ENCODE data around the gene DDX28. TPM values are rescaled to one million over a fixed set of nuclear protein-coding genes. Genes with fewer than 3 reads are reported as not detected.

The DDX28 gene, protein sequence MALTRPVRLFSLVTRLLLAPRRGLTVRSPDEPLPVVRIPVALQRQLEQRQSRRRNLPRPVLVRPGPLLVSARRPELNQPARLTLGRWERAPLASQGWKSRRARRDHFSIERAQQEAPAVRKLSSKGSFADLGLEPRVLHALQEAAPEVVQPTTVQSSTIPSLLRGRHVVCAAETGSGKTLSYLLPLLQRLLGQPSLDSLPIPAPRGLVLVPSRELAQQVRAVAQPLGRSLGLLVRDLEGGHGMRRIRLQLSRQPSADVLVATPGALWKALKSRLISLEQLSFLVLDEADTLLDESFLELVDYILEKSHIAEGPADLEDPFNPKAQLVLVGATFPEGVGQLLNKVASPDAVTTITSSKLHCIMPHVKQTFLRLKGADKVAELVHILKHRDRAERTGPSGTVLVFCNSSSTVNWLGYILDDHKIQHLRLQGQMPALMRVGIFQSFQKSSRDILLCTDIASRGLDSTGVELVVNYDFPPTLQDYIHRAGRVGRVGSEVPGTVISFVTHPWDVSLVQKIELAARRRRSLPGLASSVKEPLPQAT
- 7.5 and 8.8 TPM in 2 replicates for total RNA-seq
- long read RNA-seq, transcript DDX28-201 (1 exons, 2,169 nt), result major isoform, 31 of 31 reads
- long read RNA-seq, partial matches to known transcripts, result 0 of 31 reads
- long read RNA-seq, other reads (novel, unspliced or antisense), result 0 of 31 reads

GRCh38 chr16:68022728-68023537 is at the start of gene DDX28, which contains the start of gene DUS2:
DDX28 (minus strand) TSS chr16:68023232; CDS start chr16:68023202, 30 bp downstream.
DUS2 (plus strand) TSS chr16:68023284; CDS start chr16:68038024, 14,740 bp downstream.
- H3K36me3 Mint-ChIP-seq (ENCODE audit: unreplicated experiment), result peaks cover 6% of the 10 kb centered on the region
- TF ChIP-seq CTCF (IDR thresholded peaks at IDR 0.05), result no peak
- H3K27me3 Mint-ChIP-seq (ENCODE audit: unreplicated experiment), result no peaks in the 10 kb centered on the region
- H3K9me3 Mint-ChIP-seq (ENCODE audit: unreplicated experiment), result no peaks in the 10 kb centered on the region
- peak; percentile 97 for DNase-seq (ENCODE audit: extremely low spot score, unreplicated experiment)
- peak within 1 kb of the TSS; percentile 99 for H3K27ac Mint-ChIP-seq (ENCODE audit: unreplicated experiment)
- H3K4me3 Mint-ChIP-seq (ENCODE audit: unreplicated experiment), result peak within 1 kb of the TSS; percentile 98
- H3K4me1 Mint-ChIP-seq (ENCODE audit: unreplicated experiment), result peaks cover 17% of the 10 kb centered on the region

GRCh38 chr16:68072038-68072695 is 49.1 kb upstream of the DDX28 start:
- Mint-ChIP-seq H3K4me3 (ENCODE audit: unreplicated experiment) (no peak overlapping the region), H3K36me3 (ENCODE audit: unreplicated experiment) (peaks cover 27% of the 10 kb centered on the region), H3K4me1 (ENCODE audit: unreplicated experiment) (peaks cover 2% of the 10 kb centered on the region), H3K27ac (ENCODE audit: unreplicated experiment) (no peak overlapping the region), H3K27me3 (ENCODE audit: unreplicated experiment) (no peaks in the 10 kb centered on the region), H3K9me3 (ENCODE audit: unreplicated experiment) (no peaks in the 10 kb centered on the region)
- TF ChIP-seq CTCF (IDR thresholded peaks at IDR 0.05), result no peak
- DNase-seq (ENCODE audit: extremely low spot score, unreplicated experiment), result peak; percentile 81

DNA sequence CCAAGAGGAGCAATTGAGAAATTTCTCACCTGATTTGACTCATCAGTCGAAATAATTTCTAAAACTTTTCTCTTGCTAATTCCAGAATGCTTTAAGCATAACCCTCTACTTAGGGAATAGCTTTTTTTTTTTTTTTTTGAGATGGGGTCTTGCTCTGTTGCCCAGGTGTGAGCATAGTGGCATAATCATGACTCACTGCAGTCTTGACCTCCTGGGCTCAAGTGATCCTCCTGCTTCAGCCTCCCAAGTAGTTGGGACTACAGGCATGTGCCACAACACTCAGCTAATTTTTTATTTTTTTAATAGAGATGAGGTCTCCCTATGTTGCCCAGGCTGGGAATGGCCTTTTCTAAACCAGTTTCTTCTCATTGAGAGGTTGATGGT is 48.5 kb upstream of the DDX28 start:
- Mint-ChIP-seq H3K27me3 (ENCODE audit: unreplicated experiment) (no peaks in the 10 kb centered on the region), H3K4me3 (ENCODE audit: unreplicated experiment) (no peak overlapping the region), H3K36me3 (ENCODE audit: unreplicated experiment) (peaks cover 25% of the 10 kb centered on the region), H3K9me3 (ENCODE audit: unreplicated experiment) (no peaks in the 10 kb centered on the region), H3K4me1 (ENCODE audit: unreplicated experiment) (peaks cover 2% of the 10 kb centered on the region), H3K27ac (ENCODE audit: unreplicated experiment) (no peak overlapping the region)
- DNase-seq (ENCODE audit: extremely low spot score, unreplicated experiment), result no peak
- TF ChIP-seq CTCF (IDR thresholded peaks at IDR 0.05), result no peak

DNA sequence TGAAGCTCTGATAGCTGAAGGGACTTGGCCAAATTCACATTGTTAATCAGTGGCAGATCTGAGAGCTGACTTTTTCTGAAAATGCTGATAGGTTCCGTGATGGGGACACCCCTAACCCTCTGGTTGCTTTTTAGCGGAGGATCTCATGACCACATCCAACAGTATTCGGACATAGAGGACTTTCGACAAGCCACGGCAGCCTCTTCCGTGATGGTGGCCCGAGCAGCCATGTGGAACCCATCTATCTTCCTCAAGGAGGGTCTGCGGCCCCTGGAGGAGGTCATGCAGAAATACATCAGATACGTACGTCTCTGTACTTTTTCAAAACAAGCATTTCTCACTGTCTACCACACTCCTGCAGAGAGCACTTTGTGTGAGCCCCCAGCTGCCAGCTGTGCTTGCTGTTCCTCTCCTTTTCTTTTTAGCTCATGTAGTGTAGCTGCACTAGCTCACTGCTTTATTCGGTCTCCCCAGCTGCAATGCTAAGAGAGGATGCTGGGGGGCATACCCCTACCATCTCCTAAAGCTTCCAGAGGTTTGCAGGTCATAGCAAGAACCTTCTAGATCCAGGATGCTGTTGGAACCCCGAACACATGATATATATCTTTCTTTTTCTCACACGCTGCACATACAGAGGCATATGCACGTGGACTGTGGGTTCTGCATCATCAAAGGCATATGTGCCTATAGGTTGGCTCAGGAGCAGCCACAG is 47.9 kb upstream of the DDX28 start:
- TF ChIP-seq CTCF (IDR thresholded peaks at IDR 0.05), result no peak
- peak; percentile 62 for DNase-seq (ENCODE audit: extremely low spot score, unreplicated experiment)
- H3K4me1 Mint-ChIP-seq (ENCODE audit: unreplicated experiment), result peaks cover 7% of the 10 kb centered on the region
- peaks cover 21% of the 10 kb centered on the region for H3K36me3 Mint-ChIP-seq (ENCODE audit: unreplicated experiment)
- no peaks in the 10 kb centered on the region for H3K9me3 Mint-ChIP-seq (ENCODE audit: unreplicated experiment)
- H3K4me3 Mint-ChIP-seq (ENCODE audit: unreplicated experiment), result no peak overlapping the region
- H3K27ac Mint-ChIP-seq (ENCODE audit: unreplicated experiment), result no peak overlapping the region
- H3K27me3 Mint-ChIP-seq (ENCODE audit: unreplicated experiment), result no peaks in the 10 kb centered on the region

Data from osteocyte (in vitro differentiated cells).